Activated T-helper 1 cell treated with anti-CD3 and anti-CD28 coated beads, Interleukin-12 subunit alpha, Interleukin-12 subunit beta, Interleukin-2, Interleukin-4 antibody, amounts not matched to agents 30 ng/mL and 10 ng/mL and 1 ng/mL, durations not matched to agents 14 hours and 24 hours and 36 hours (primary cell): Measurements from ENCODE around the gene ELFN1. TPM values are rescaled to one million over a fixed set of nuclear protein-coding genes. Genes with fewer than 3 reads are reported as not detected.

Experiments
- DNase-seq: peaks from one replicate; pipeline ENCODE4 v3.0.0; 2021; ENCODE audit warnings: low spot score
- H3K27ac Mint-ChIP-seq: one replicate; pipeline ENCODE4 v1.8.0; 2021; ENCODE audit warnings: mild to moderate bottlenecking, mixed read lengths
- H3K27me3 Mint-ChIP-seq: one replicate; pipeline ENCODE4 v1.8.0; 2022; ENCODE audit warnings: mild to moderate bottlenecking, moderate library complexity, mixed read lengths; ENCODE audit not compliant: insufficient read depth
- H3K36me3 Mint-ChIP-seq: one replicate; pipeline ENCODE4 v1.8.0; 2021; ENCODE audit warnings: low read depth, mixed read lengths
- H3K4me1 Mint-ChIP-seq: one replicate; pipeline ENCODE4 v1.8.0; 2021; ENCODE audit warnings: low read depth, mixed read lengths
- H3K4me3 Mint-ChIP-seq: one replicate; pipeline ENCODE4 v1.8.0; 2021; ENCODE audit warnings: mild to moderate bottlenecking, moderate library complexity, mixed read lengths
- H3K9me3 Mint-ChIP-seq: one replicate; pipeline ENCODE4 v1.8.0; 2021; ENCODE audit warnings: mixed read lengths
- intact Hi-C: fragments of 100-400 bp; cut with micrococcal nuclease; formaldehyde crosslinking; loops from one replicate; pipeline ENCODE4 v1.15.1; 2024
- total RNA-seq: library from RNA; stranded (reverse); gene quantifications from 2 replicates; pipeline ENCODE4 v1.2.3, GENCODE V29; 2022

Gene ELFN1
- total RNA-seq, 1 donor from 2014 or later, result not detected

GRCh38 chr7:1741751-1742554 lies 71.9 kb downstream of the ELFN1 start:
- Mint-ChIP-seq H3K36me3 (no peaks in the 10 kb centered on the region), H3K9me3 (no peaks in the 10 kb centered on the region), H3K27ac (no peak overlapping the region), H3K27me3 (peaks cover 2% of the 10 kb centered on the region), H3K4me1 (no peaks in the 10 kb centered on the region), H3K4me3 (no peak overlapping the region)
- no peak for DNase-seq
- intact Hi-C loops, result no loop called here

GRCh38 chr7:1742555-1743303 lies 72.7 kb downstream of the ELFN1 start:
- no peak overlapping the region for H3K27ac Mint-ChIP-seq
- no peaks in the 10 kb centered on the region for H3K4me1 Mint-ChIP-seq
- no peak for DNase-seq
- H3K4me3 Mint-ChIP-seq, result no peak overlapping the region
- H3K9me3 Mint-ChIP-seq, result no peaks in the 10 kb centered on the region
- intact Hi-C loops, result no loop called here
- H3K27me3 Mint-ChIP-seq, result peaks cover 2% of the 10 kb centered on the region
- no peaks in the 10 kb centered on the region for H3K36me3 Mint-ChIP-seq

GRCh38 chr7:1743481-1744230 lies 73.6 kb downstream of the ELFN1 start:
- no peaks in the 10 kb centered on the region for H3K4me1 Mint-ChIP-seq
- intact Hi-C loops, result no loop called here

GRCh38 chr7:1744296-1745017 lies 74.4 kb downstream of the ELFN1 start:
- Mint-ChIP-seq H3K4me3 (no peak overlapping the region), H3K27me3 (peaks cover 2% of the 10 kb centered on the region), H3K27ac (no peak overlapping the region), H3K36me3 (no peaks in the 10 kb centered on the region), H3K9me3 (no peaks in the 10 kb centered on the region), H3K4me1 (no peaks in the 10 kb centered on the region)
- intact Hi-C loops, result no loop called here
- no peak for DNase-seq

More at GRCh38 chr7:1743481-1744230, 73.6 kb downstream of the ELFN1 start:
- Mint-ChIP-seq H3K27ac (no peak overlapping the region), H3K9me3 (no peaks in the 10 kb centered on the region), H3K36me3 (no peaks in the 10 kb centered on the region), H3K4me3 (no peak overlapping the region), H3K27me3 (peaks cover 2% of the 10 kb centered on the region)
- no peak for DNase-seq

GRCh38 chr7:1745018-1745532 lies 75.0 kb downstream of the ELFN1 start:
- intact Hi-C loops, result no loop called here
- Mint-ChIP-seq H3K36me3 (no peaks in the 10 kb centered on the region), H3K27me3 (peaks cover 2% of the 10 kb centered on the region), H3K27ac (no peak overlapping the region), H3K4me1 (no peaks in the 10 kb centered on the region), H3K9me3 (no peaks in the 10 kb centered on the region), H3K4me3 (no peak overlapping the region)
- DNase-seq, result no peak

- Mint-ChIP-seq H3K27ac (no peak overlapping the region), H3K36me3 (no peaks in the 10 kb centered on the region), H3K4me1 (no peaks in the 10 kb centered on the region), H3K4me3 (no peak overlapping the region), H3K9me3 (no peaks in the 10 kb centered on the region), H3K27me3 (peaks cover 2% of the 10 kb centered on the region)
- no peak for DNase-seq
- intact Hi-C loops, result no loop called here
These were observed 75.8 kb downstream of the ELFN1 start for GRCh38 chr7:1745576-1746490.

GRCh38 chr7:1746491-1746975 lies 76.5 kb downstream of the ELFN1 start:
- no peaks in the 10 kb centered on the region for H3K4me1 Mint-ChIP-seq
- intact Hi-C loops, result no loop called here
- no peak overlapping the region for H3K4me3 Mint-ChIP-seq
- no peaks in the 10 kb centered on the region for H3K36me3 Mint-ChIP-seq
- DNase-seq, result no peak
- H3K27ac Mint-ChIP-seq, result no peak overlapping the region
- no peaks in the 10 kb centered on the region for H3K9me3 Mint-ChIP-seq
- peaks cover 2% of the 10 kb centered on the region for H3K27me3 Mint-ChIP-seq

GRCh38 chr7:1747004-1747801 lies 77.1 kb downstream of the ELFN1 start:
- H3K9me3 Mint-ChIP-seq, result no peaks in the 10 kb centered on the region
- H3K27ac Mint-ChIP-seq, result no peak overlapping the region
- no peak for DNase-seq
- H3K27me3 Mint-ChIP-seq, result peaks cover 2% of the 10 kb centered on the region
- no peaks in the 10 kb centered on the region for H3K4me1 Mint-ChIP-seq
- H3K36me3 Mint-ChIP-seq, result no peaks in the 10 kb centered on the region
- intact Hi-C loops, result no loop called here
- no peak overlapping the region for H3K4me3 Mint-ChIP-seq

GRCh38 chr7:1748076-1748838 lies 78.2 kb downstream of the ELFN1 start:
- Mint-ChIP-seq H3K27ac (no peak overlapping the region), H3K4me1 (no peaks in the 10 kb centered on the region), H3K9me3 (no peaks in the 10 kb centered on the region), H3K36me3 (no peaks in the 10 kb centered on the region), H3K4me3 (no peak overlapping the region), H3K27me3 (no peaks in the 10 kb centered on the region)
- intact Hi-C loops, result no loop called here
- no peak for DNase-seq

GRCh38 chr7:1748839-1749173 lies 78.7 kb downstream of the ELFN1 start:
- Mint-ChIP-seq H3K36me3 (no peaks in the 10 kb centered on the region), H3K4me1 (no peaks in the 10 kb centered on the region), H3K27me3 (no peaks in the 10 kb centered on the region), H3K27ac (no peak overlapping the region), H3K4me3 (no peak overlapping the region), H3K9me3 (no peaks in the 10 kb centered on the region)
- no peak for DNase-seq
- intact Hi-C loops, result no loop called here
